ENCODE data around the gene ANKS1A.

DNA sequence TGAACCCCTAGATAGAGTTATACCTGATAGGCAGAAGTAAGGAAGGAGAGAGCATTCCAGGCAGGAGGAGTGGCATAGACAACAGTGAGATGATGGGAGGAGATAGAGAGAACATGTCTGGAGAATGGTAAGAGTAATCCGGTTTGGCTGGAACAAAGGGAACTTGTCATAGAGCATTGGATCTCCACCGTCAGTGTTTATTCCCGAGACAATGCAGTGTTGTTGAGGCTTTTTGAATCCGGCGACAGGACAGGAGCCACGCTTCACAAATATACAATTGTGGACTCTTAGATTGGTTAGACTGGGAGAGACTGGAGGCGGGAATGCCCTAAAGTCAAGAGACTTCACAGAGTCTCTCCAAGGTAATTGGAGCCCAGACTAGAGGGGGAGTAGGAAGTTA is 119.8 kb downstream of the ANKS1A start:
- TF ChIP-seq, protein P1, sequence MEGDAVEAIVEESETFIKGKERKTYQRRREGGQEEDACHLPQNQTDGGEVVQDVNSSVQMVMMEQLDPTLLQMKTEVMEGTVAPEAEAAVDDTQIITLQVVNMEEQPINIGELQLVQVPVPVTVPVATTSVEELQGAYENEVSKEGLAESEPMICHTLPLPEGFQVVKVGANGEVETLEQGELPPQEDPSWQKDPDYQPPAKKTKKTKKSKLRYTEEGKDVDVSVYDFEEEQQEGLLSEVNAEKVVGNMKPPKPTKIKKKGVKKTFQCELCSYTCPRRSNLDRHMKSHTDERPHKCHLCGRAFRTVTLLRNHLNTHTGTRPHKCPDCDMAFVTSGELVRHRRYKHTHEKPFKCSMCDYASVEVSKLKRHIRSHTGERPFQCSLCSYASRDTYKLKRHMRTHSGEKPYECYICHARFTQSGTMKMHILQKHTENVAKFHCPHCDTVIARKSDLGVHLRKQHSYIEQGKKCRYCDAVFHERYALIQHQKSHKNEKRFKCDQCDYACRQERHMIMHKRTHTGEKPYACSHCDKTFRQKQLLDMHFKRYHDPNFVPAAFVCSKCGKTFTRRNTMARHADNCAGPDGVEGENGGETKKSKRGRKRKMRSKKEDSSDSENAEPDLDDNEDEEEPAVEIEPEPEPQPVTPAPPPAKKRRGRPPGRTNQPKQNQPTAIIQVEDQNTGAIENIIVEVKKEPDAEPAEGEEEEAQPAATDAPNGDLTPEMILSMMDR (conservative IDR thresholded peaks at IDR 0.05), result no peak
- TF ChIP-seq EZH2 (IDR thresholded peaks at IDR 0.05; ENCODE audit: low read depth), result no peak

Measured in PC-9 (cell line).